GM23338 (cell line): ENCODE measurements around the gene LCN12. TPM values are rescaled to one million over a fixed set of nuclear protein-coding genes. Genes with fewer than 3 reads are reported as not detected.

Experiments
- ATAC-seq: fragments of 200-7000 bp; cut with Tn5 transposase; 3 replicates; pipeline ENCODE4 v1.9.1; 2020
- DNase-seq: peaks from one replicate; pipeline ENCODE4 v3.0.0-alpha.2; 2015; ENCODE audit warnings: low spot score
- H2AFZ ChIP-seq: fragments of 200-600 bp; sonication (generic); 2 replicates; pipeline ENCODE4 v1.8.0; 2016; ENCODE audit warnings: antibody characterized with exemption, mild to moderate bottlenecking, moderate library complexity
- H3F3A ChIP-seq: fragments of 200-600 bp; sonication (generic); replicated peaks from 2 replicates; pipeline ENCODE4 v1.8.0; 2017; ENCODE audit warnings: antibody characterized with exemption, mixed run types, low read depth
- H3K27ac ChIP-seq: fragments of 200-600 bp; sonication (generic); 2 replicates; pipeline ENCODE4 v1.6.1; 2016; ENCODE audit warnings: low read depth
- H3K27me3 ChIP-seq: fragments of 200-600 bp; sonication (generic); 2 replicates; pipeline ENCODE4 v1.8.0; 2016; ENCODE audit warnings: mild to moderate bottlenecking, mixed run types, moderate library complexity; ENCODE audit not compliant: insufficient read depth
- H3K36me3 ChIP-seq: fragments of 200-600 bp; sonication (generic); 2 replicates; pipeline ENCODE4 v1.8.0; 2016; ENCODE audit warnings: mild to moderate bottlenecking; ENCODE audit not compliant: insufficient read depth
- H3K4me1 ChIP-seq: fragments of 200-600 bp; sonication (generic); 2 replicates; pipeline ENCODE4 v1.8.0; 2016; ENCODE audit warnings: mild to moderate bottlenecking, moderate library complexity; ENCODE audit not compliant: insufficient read depth
- H3K4me2 ChIP-seq: fragments of 200-600 bp; sonication (generic); 2 replicates; pipeline ENCODE4 v1.7.1; 2017; ENCODE audit warnings: mixed run types
- H3K4me3 ChIP-seq: fragments of 200-600 bp; sonication (generic); 2 replicates; pipeline ENCODE4 v1.6.1; 2016; ENCODE audit warnings: mixed run types
- H3K79me2 ChIP-seq: fragments of 200-600 bp; sonication (generic); replicated peaks from 2 replicates; pipeline ENCODE4 v1.8.0; 2017; ENCODE audit warnings: mild to moderate bottlenecking; ENCODE audit not compliant: insufficient read depth
- H3K9me2 ChIP-seq: fragments of 200-600 bp; sonication (generic); 2 replicates; pipeline ENCODE4 v1.8.0; 2017; ENCODE audit not compliant: insufficient read depth
- H4K20me1 ChIP-seq: fragments of 200-600 bp; sonication (generic); replicated peaks from 2 replicates; pipeline ENCODE4 v1.8.0; 2017; ENCODE audit warnings: mild to moderate bottlenecking; ENCODE audit not compliant: insufficient read depth
- H3K27ac Mint-ChIP-seq: 2 replicates; pipeline ENCODE4 v1.8.0; 2020; ENCODE audit warnings: inconsistent platforms, mild to moderate bottlenecking, moderate library complexity, mixed read lengths
- H3K27me3 Mint-ChIP-seq: 3 replicates; pipeline ENCODE4 v1.8.0; 2022; ENCODE audit warnings: low read depth, mild to moderate bottlenecking, moderate library complexity, mixed read lengths, inconsistent platforms; ENCODE audit not compliant: insufficient read depth, poor library complexity
- H3K36me3 Mint-ChIP-seq: 3 replicates; pipeline ENCODE4 v1.8.0; 2021; ENCODE audit warnings: low read depth, mild to moderate bottlenecking, inconsistent platforms, moderate library complexity, mixed read lengths
- H3K4me1 Mint-ChIP-seq: 3 replicates; pipeline ENCODE4 v1.8.0; 2020; ENCODE audit warnings: mild to moderate bottlenecking, inconsistent platforms, mixed read lengths
- H3K4me3 Mint-ChIP-seq: 3 replicates; pipeline ENCODE4 v1.8.0; 2021; ENCODE audit warnings: moderate library complexity, mild to moderate bottlenecking, inconsistent platforms, mixed read lengths
- H3K9me3 Mint-ChIP-seq: 3 replicates; pipeline ENCODE4 v1.8.0; 2020; ENCODE audit warnings: moderate library complexity, mild to moderate bottlenecking, inconsistent platforms, mixed read lengths
- CREB1 ChIP-seq: fragments of 250-450 bp; sonication (Bioruptor Pico); IDR thresholded peaks from 2 replicates; pipeline ENCODE4 v1.5.0; 2020; ENCODE audit warnings: low read depth, mild to moderate bottlenecking, moderate library complexity
- EZH2 ChIP-seq: fragments of 200-600 bp; sonication (generic); IDR thresholded peaks from one replicate; pipeline ENCODE4 v1.8.0; 2017; ENCODE audit warnings: antibody characterized with exemption, mild to moderate bottlenecking, low read depth; ENCODE audit not compliant: unreplicated experiment
- EZH2phosphoT487 ChIP-seq: fragments of 200-600 bp; sonication (generic); IDR thresholded peaks from one replicate; pipeline ENCODE4 v1.8.1; 2018; ENCODE audit warnings: antibody characterized with exemption; ENCODE audit not compliant: unreplicated experiment
- JUNB ChIP-seq: IDR thresholded peaks from one replicate; pipeline ENCODE4 v1.6.1; 2016; ENCODE audit warnings: antibody characterized with exemption; ENCODE audit not compliant: unreplicated experiment
- NANOG ChIP-seq: IDR thresholded peaks from 2 replicates; pipeline ENCODE4 v1.6.1; 2016; ENCODE audit warnings: antibody characterized with exemption, borderline replicate concordance
- POLR2AphosphoS5 ChIP-seq: IDR thresholded peaks from 2 replicates; pipeline ENCODE4 v1.6.1; 2016; ENCODE audit warnings: antibody characterized with exemption, low read depth
- ZNF114 ChIP-seq: fragments of 250-450 bp; sonication (Bioruptor Pico); IDR thresholded peaks from 2 replicates; pipeline ENCODE4 v1.5.0; 2020; ENCODE audit warnings: mild to moderate bottlenecking, moderate library complexity
- polyA plus RNA-seq: library from polyadenylated mRNA; unstranded; fragments of >200 nt; fragmentation: Nextera tagmentation; extraction: Ambion mirVana; gene quantifications from 2 replicates; pipeline ENCODE4 v1.2.1, GENCODE V29; 2016
- total RNA-seq: library from RNA; depleted of rRNA; stranded (reverse); fragments of >200 nt; shearing (Covaris generic); gene quantifications from 2 replicates; pipeline ENCODE4 v1.2.3, GENCODE V29; 2014
- TF ChIP-seq, protein P1 (sequence below): fragments of 250-450 bp; sonication (Bioruptor Pico); IDR thresholded peaks from 2 replicates; pipeline ENCODE4 v1.5.0; 2020; ENCODE audit warnings: mild to moderate bottlenecking, moderate library complexity
- TF ChIP-seq, protein P2 (sequence below): IDR thresholded peaks from 2 replicates; pipeline ENCODE4 v1.6.1; 2016; ENCODE audit warnings: antibody characterized with exemption

Gene LCN12
- total and polyA plus RNA-seq, 2 experiments from 2014 or later: 0.39 to 0.69 TPM

GRCh38 chr9:136921307-136921706 is 30.8 kb upstream of the LCN12 start (continued):
- TF ChIP-seq, protein P1, sequence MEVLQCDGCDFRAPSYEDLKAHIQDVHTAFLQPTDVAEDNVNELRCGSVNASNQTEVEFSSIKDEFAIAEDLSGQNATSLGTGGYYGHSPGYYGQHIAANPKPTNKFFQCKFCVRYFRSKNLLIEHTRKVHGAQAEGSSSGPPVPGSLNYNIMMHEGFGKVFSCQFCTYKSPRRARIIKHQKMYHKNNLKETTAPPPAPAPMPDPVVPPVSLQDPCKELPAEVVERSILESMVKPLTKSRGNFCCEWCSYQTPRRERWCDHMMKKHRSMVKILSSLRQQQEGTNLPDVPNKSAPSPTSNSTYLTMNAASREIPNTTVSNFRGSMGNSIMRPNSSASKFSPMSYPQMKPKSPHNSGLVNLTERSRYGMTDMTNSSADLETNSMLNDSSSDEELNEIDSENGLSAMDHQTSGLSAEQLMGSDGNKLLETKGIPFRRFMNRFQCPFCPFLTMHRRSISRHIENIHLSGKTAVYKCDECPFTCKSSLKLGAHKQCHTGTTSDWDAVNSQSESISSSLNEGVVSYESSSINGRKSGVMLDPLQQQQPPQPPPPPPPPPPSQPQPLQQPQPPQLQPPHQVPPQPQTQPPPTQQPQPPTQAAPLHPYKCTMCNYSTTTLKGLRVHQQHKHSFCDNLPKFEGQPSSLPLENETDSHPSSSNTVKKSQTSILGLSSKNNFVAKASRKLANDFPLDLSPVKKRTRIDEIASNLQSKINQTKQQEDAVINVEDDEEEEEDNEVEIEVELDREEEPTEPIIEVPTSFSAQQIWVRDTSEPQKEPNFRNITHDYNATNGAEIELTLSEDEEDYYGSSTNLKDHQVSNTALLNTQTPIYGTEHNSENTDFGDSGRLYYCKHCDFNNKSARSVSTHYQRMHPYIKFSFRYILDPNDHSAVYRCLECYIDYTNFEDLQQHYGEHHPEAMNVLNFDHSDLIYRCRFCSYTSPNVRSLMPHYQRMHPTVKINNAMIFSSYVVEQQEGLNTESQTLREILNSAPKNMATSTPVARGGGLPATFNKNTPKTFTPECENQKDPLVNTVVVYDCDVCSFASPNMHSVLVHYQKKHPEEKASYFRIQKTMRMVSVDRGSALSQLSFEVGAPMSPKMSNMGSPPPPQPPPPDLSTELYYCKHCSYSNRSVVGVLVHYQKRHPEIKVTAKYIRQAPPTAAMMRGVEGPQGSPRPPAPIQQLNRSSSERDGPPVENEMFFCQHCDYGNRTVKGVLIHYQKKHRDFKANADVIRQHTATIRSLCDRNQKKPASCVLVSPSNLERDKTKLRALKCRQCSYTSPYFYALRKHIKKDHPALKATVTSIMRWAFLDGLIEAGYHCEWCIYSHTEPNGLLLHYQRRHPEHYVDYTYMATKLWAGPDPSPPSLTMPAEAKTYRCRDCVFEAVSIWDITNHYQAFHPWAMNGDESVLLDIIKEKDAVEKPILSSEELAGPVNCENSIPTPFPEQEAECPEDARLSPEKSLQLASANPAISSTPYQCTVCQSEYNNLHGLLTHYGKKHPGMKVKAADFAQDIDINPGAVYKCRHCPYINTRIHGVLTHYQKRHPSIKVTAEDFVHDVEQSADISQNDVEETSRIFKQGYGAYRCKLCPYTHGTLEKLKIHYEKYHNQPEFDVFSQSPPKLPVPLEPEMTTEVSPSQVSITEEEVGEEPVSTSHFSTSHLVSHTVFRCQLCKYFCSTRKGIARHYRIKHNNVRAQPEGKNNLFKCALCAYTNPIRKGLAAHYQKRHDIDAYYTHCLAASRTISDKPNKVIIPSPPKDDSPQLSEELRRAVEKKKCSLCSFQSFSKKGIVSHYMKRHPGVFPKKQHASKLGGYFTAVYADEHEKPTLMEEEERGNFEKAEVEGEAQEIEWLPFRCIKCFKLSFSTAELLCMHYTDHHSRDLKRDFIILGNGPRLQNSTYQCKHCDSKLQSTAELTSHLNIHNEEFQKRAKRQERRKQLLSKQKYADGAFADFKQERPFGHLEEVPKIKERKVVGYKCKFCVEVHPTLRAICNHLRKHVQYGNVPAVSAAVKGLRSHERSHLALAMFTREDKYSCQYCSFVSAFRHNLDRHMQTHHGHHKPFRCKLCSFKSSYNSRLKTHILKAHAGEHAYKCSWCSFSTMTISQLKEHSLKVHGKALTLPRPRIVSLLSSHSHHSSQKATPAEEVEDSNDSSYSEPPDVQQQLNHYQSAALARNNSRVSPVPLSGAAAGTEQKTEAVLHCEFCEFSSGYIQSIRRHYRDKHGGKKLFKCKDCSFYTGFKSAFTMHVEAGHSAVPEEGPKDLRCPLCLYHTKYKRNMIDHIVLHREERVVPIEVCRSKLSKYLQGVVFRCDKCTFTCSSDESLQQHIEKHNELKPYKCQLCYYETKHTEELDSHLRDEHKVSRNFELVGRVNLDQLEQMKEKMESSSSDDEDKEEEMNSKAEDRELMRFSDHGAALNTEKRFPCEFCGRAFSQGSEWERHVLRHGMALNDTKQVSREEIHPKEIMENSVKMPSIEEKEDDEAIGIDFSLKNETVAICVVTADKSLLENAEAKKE (CRISPR knock-in tag): no peak

- Mint-ChIP-seq H3K9me3 (no peaks in the 10 kb centered on the region; the same call in 2 of the 3 replicates), H3K36me3 (peaks cover 55% of the 10 kb centered on the region), H3K4me1 (no peaks in the 10 kb centered on the region), H3K27ac (no peak overlapping the region), H3K4me3 (no peak overlapping the region), H3K27me3 (peaks cover 13% of the 10 kb centered on the region)
- H3K4me1 ChIP-seq: no peaks in the 10 kb centered on the region
- H3F3A ChIP-seq: no peaks in the 10 kb centered on the region
- no peaks in the 10 kb centered on the region for H3K27me3 ChIP-seq
- no peaks in the 10 kb centered on the region; the same call in 1 of the 2 replicates for H4K20me1 ChIP-seq
- H2AFZ ChIP-seq: no peak overlapping the region
- no peak overlapping the region for H3K4me2 ChIP-seq
- peaks cover 8% of the 10 kb centered on the region for H3K36me3 ChIP-seq
- no peaks in the 10 kb centered on the region for H3K9me2 ChIP-seq
- no peak overlapping the region for H3K27ac ChIP-seq
- no peaks in the 10 kb centered on the region for H3K79me2 ChIP-seq
- no peak for DNase-seq
- ATAC-seq: no peak
- no peak overlapping the region for H3K4me3 ChIP-seq
- no peak for TF ChIP-seq CREB1
- TF ChIP-seq NANOG: no peak
- TF ChIP-seq, protein P1 (CRISPR knock-in tag): no peak
- TF ChIP-seq, protein P2, sequence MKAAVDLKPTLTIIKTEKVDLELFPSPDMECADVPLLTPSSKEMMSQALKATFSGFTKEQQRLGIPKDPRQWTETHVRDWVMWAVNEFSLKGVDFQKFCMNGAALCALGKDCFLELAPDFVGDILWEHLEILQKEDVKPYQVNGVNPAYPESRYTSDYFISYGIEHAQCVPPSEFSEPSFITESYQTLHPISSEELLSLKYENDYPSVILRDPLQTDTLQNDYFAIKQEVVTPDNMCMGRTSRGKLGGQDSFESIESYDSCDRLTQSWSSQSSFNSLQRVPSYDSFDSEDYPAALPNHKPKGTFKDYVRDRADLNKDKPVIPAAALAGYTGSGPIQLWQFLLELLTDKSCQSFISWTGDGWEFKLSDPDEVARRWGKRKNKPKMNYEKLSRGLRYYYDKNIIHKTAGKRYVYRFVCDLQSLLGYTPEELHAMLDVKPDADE: no peak
- TF ChIP-seq EZH2phosphoT487: no peak
- TF ChIP-seq ZNF114 (CRISPR knock-in tag): no peak
- no peak for TF ChIP-seq JUNB
- no peak for TF ChIP-seq EZH2
- TF ChIP-seq POLR2AphosphoS5: no peak
These were observed 30.4 kb upstream of the LCN12 start for GRCh38 chr9:136921718-136922117.
